PC-9 (cell line): Measurements from ENCODE around the gene SHANK3. TPM values are rescaled to one million over a fixed set of nuclear protein-coding genes. Genes with fewer than 3 reads are reported as not detected.

Experiments
- BruUV-seq: library from RNA; stranded (reverse); fragments of 400-500 nt; replicated peaks from 2 replicates; lab custom pipeline; 2021; lab: Mats Ljungman, UMichigan
- CTCF ChIA-PET: fragments of 300-600 bp; sonication (Branson Sonifier 250); formaldehyde crosslinking; loops from one replicate; lab custom pipeline; 2022; ENCODE audit warnings: antibody characterized with exemption; lab: Charles Lee
- POLR2A ChIA-PET: fragments of 300-600 bp; sonication (Branson Sonifier 250); formaldehyde crosslinking; loops from one replicate; lab custom pipeline; 2022; ENCODE audit warnings: antibody characterized with exemption; ENCODE audit not compliant: unreplicated experiment; lab: Charles Lee
- DNase-seq, 2 experiments: peaks; one replicate each; pipeline versions ENCODE4 v3.0.0 to v3.0.0-alpha.2; 2015 to 2022; ENCODE audit warnings: mixed read lengths in 1 of 2
- H2AFZ ChIP-seq: fragments of 200-600 bp; sonication (generic); 2 replicates; pipeline ENCODE4 v1.8.1; 2017; ENCODE audit warnings: antibody characterized with exemption
- H3F3A ChIP-seq: fragments of 200-600 bp; sonication (generic); 2 replicates; pipeline ENCODE4 v1.8.1; 2017; ENCODE audit warnings: antibody characterized with exemption, mild to moderate bottlenecking, low read depth; ENCODE audit not compliant: insufficient read depth
- H3K27ac ChIP-seq: fragments of 200-600 bp; sonication (generic); 2 replicates; pipeline ENCODE4 v1.6.1; 2016; ENCODE audit warnings: mixed run types
- H3K27me3 ChIP-seq: fragments of 200-600 bp; sonication (generic); 2 replicates; pipeline ENCODE4 v1.6.1; 2016; ENCODE audit warnings: low read depth, mixed run types; ENCODE audit not compliant: insufficient read depth
- H3K36me3 ChIP-seq: fragments of 200-600 bp; sonication (generic); 2 replicates; pipeline ENCODE4 v1.6.1; 2016; ENCODE audit warnings: low read depth, mixed run types
- H3K4me1 ChIP-seq: fragments of 200-600 bp; sonication (generic); replicated peaks from 2 replicates; pipeline ENCODE4 v1.6.1; 2016; ENCODE audit warnings: mixed run types; ENCODE audit not compliant: insufficient read depth
- H3K4me2 ChIP-seq: fragments of 200-600 bp; sonication (generic); 2 replicates; pipeline ENCODE4 v1.6.1; 2017; ENCODE audit warnings: mixed run types
- H3K4me3 ChIP-seq: fragments of 200-600 bp; sonication (generic); 2 replicates; pipeline ENCODE4 v1.6.1; 2016; ENCODE audit warnings: mixed run types
- H3K79me2 ChIP-seq: fragments of 200-600 bp; sonication (generic); 2 replicates; pipeline ENCODE4 v1.6.1; 2017; ENCODE audit warnings: low read depth, mixed run types
- H3K9me2 ChIP-seq: fragments of 200-600 bp; sonication (generic); 2 replicates; pipeline ENCODE4 v1.8.1; 2017; ENCODE audit warnings: mild to moderate bottlenecking; ENCODE audit not compliant: insufficient read depth
- H3K9me3 ChIP-seq: fragments of 200-600 bp; sonication (generic); 2 replicates; pipeline ENCODE4 v1.8.1; 2016; ENCODE audit warnings: low read depth; ENCODE audit not compliant: insufficient read depth
- H4K20me1 ChIP-seq: fragments of 200-600 bp; sonication (generic); 2 replicates; pipeline ENCODE4 v1.8.1; 2017; ENCODE audit not compliant: insufficient read depth
- EZH2 ChIP-seq: fragments of 200-600 bp; sonication (generic); IDR thresholded peaks from 2 replicates; pipeline ENCODE4 v1.8.0; 2017; ENCODE audit warnings: antibody characterized with exemption, low read depth
- intact Hi-C: fragments of 100-400 bp; cut with micrococcal nuclease; formaldehyde crosslinking; loops from one replicate; pipeline ENCODE4 v1.10.0; 2022; ENCODE audit not compliant: unreplicated experiment
- total RNA-seq: library from RNA; stranded (reverse); gene quantifications from 2 replicates; pipeline ENCODE4 v1.2.3, GENCODE V29; 2021
- TF ChIP-seq, protein P1 (sequence below): fragments of 200-600 bp; sonication (generic); conservative IDR thresholded peaks from 2 replicates; pipeline ENCODE4 v1.6.1; 2017; ENCODE audit warnings: mixed run types, antibody characterized with exemption, mild to moderate bottlenecking, moderate library complexity

The SHANK3 gene
- total RNA-seq, 1 experiment from 2014 or later = 5.8 TPM

DNA sequence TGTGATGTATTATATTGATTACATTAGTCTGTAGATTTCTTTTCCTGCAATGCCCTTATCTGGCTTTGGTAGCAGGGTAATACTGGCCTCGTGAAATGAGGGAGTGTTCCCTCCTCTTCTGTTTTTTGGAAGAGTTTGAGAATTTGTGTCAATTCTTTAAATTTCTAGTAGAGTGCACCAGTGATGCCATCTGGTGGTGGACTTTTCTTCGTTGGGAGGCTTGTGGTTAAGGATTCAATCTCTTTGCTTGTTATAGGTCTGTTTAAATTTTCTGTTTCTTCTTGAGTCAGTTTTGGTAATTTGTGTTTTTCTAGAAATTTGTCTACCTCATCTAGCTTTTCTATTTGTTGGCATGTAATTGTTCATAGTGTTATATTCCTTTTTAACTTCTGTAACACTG is 18.9 kb downstream of the SHANK3 start:
- no peaks in the 10 kb centered on the region for H3K36me3 ChIP-seq
- no peaks in the 10 kb centered on the region for H3K9me2 ChIP-seq
- no peak overlapping the region for H3K27ac ChIP-seq
- no peaks in the 10 kb centered on the region for H4K20me1 ChIP-seq
- ChIA-PET CTCF (interaction anchor here (0.6 kb wide), 1 partner anchor 459 kb away, joined by 3 read pairs; no protein-coding TSS in a partner anchor), POLR2A (no interaction called here)
- H3K27me3 ChIP-seq = no peaks in the 10 kb centered on the region
- TF ChIP-seq, protein P1, sequence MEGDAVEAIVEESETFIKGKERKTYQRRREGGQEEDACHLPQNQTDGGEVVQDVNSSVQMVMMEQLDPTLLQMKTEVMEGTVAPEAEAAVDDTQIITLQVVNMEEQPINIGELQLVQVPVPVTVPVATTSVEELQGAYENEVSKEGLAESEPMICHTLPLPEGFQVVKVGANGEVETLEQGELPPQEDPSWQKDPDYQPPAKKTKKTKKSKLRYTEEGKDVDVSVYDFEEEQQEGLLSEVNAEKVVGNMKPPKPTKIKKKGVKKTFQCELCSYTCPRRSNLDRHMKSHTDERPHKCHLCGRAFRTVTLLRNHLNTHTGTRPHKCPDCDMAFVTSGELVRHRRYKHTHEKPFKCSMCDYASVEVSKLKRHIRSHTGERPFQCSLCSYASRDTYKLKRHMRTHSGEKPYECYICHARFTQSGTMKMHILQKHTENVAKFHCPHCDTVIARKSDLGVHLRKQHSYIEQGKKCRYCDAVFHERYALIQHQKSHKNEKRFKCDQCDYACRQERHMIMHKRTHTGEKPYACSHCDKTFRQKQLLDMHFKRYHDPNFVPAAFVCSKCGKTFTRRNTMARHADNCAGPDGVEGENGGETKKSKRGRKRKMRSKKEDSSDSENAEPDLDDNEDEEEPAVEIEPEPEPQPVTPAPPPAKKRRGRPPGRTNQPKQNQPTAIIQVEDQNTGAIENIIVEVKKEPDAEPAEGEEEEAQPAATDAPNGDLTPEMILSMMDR = peak; percentile 89
- TF ChIP-seq EZH2 = no peak
- H3F3A ChIP-seq = peaks cover 21% of the 10 kb centered on the region
- no peak overlapping the region for H3K4me3 ChIP-seq
- no peaks in the 10 kb centered on the region for H3K4me1 ChIP-seq
- no TSS peak for BruUV-seq
- no peak overlapping the region for H3K4me2 ChIP-seq
- DNase-seq = peak in 1 of 2 experiments; percentile 33
- intact Hi-C loops = loop anchor here (1.0 to 2.0 kb wide), 3 partner anchors 63 to 451 kb away; partner anchors contain the start of gene ARSA
- no peaks in the 10 kb centered on the region for H3K79me2 ChIP-seq
- H3K9me3 ChIP-seq = no peaks in the 10 kb centered on the region; the same call in 1 of the 2 replicates
- H2AFZ ChIP-seq = no peak overlapping the region

DNA sequence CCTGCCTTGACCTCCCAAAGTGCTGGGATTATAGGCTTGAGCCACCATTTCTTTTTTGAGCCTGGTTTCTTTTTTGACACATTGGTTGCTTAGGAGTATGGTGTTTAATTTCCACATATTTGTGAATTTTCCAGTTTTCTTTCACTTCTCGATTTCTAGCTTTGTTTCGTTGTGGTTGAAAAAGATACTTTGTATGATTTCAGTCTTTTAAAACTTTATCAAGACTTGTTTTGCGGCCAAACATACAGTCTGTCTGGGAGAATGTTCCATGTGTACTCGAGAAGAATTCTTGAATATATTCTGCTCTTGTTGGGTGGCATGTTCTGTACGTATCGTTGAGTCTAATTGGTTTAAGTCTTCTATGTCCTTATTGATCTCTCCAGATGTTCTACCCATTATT is 20.8 kb downstream of the SHANK3 start:
- CTCF ChIA-PET = no interaction called here

DNA sequence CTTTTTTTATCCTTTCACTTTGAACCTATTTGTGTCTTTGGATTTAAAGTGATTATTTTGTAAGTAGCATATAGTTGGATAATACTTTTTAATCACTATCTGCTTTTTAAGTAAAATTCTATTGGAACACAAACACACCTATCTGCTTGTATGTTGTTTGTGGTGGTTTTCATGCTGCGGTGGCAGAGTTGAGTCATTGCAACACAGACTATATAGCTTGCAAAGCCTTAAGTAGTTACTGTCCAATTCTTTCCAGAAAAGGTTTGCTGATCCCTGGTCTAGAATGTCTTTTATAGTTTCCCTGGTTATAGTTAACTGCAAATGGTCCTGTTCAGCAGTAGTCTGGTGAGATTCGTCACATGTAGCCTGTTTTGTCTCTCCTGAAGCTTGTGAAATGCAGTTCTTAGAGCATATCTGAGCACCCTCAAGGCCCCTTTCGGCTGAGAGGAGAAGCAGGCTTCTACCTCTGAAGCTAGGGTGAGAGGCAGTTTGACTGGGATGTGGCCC is 21.5 kb downstream of the SHANK3 start:
- Histone ChIP-seq H3K9me2 (no peaks in the 10 kb centered on the region), H3K4me3 (no peak overlapping the region), H3K4me2 (no peak overlapping the region), H3K27me3 (no peaks in the 10 kb centered on the region), H3K9me3 (no peaks in the 10 kb centered on the region; the same call in 1 of the 2 replicates), H3F3A (peaks cover 23% of the 10 kb centered on the region), H3K36me3 (no peaks in the 10 kb centered on the region), H3K27ac (no peak overlapping the region), H2AFZ (no peak overlapping the region), H4K20me1 (no peaks in the 10 kb centered on the region), H3K79me2 (no peaks in the 10 kb centered on the region), H3K4me1 (0 out of 2 replicates have a peak, but pooled peaks cover 4% of the 10 kb centered on the region)
- ChIA-PET POLR2A (interaction anchor here (0.6 kb wide), 1 partner anchor 568 kb away, joined by 3 read pairs; no protein-coding TSS in a partner anchor), CTCF (no interaction called here)
- TF ChIP-seq, protein P1 = no peak
- TF ChIP-seq EZH2 = no peak
- no TSS peak for BruUV-seq
- intact Hi-C loops = no loop called here
- no peak for DNase-seq

More for the DNA sequence above, 20.8 kb downstream of the SHANK3 start:
- no peaks in the 10 kb centered on the region for H3K36me3 ChIP-seq
- H2AFZ ChIP-seq = no peak overlapping the region
- no peak for DNase-seq
- no peaks in the 10 kb centered on the region for H3K27me3 ChIP-seq
- H3K4me2 ChIP-seq = no peak overlapping the region
- intact Hi-C loops = no loop called here
- H3F3A ChIP-seq = peaks cover 23% of the 10 kb centered on the region
- H3K9me3 ChIP-seq = no peaks in the 10 kb centered on the region; the same call in 1 of the 2 replicates
- TF ChIP-seq, protein P1 = no peak
- H4K20me1 ChIP-seq = no peaks in the 10 kb centered on the region
- POLR2A ChIA-PET = no interaction called here
- H3K4me3 ChIP-seq = no peak overlapping the region
- BruUV-seq = no TSS peak
- H3K27ac ChIP-seq = no peak overlapping the region
- H3K9me2 ChIP-seq = no peaks in the 10 kb centered on the region
- 0 out of 2 replicates have a peak, but pooled peaks cover 4% of the 10 kb centered on the region for H3K4me1 ChIP-seq
- H3K79me2 ChIP-seq = no peaks in the 10 kb centered on the region
